ENCODE data around the gene FAM216A.
"Not testable (repeated sequence)": the region's sequence is repeated elsewhere in the genome, so short reads cannot be mapped to it uniquely, and the experiment has no call there.

The FAM216A gene

DNA sequence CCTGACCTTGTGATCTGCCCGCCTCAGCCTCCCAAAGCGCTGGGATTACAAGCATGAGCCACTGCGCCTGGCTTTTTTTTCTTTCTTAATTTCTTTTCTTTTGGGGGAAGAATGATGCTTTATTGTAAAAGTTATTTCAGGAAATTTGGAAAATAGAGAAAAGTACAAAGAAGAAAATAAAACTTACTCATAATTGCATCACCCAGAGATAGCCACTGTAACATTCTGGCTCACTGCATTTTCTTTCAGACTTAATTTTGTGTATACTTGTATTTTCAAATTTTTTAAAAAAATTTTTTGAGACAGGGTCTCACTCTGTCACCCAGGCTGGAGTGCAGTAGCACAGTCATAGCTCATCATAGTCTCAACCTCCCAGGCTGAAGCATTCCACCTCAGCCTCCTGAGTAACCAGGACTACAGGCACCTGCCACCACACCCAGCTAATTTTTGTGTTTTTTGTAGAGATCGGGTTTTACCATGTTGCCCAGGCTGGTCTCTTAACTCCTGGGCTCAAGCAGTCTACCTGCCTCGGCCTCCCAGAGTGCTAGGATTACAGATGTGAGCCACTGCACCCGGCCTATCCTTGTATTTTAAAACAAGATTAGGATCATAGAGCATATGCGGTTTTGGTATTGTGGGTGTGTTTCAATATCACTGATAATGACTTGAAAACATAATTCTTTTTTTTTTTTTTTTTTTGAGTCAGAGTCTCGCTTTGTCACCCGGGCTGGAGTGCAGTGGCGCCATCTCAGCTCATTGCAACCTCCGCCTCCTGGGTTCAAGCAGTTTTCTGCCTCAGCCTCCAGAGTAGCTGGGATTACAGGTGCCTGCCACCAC, 52.4 kb downstream of the FAM216A start:
- not testable (repeated sequence) for H3K9me3 ChIP-seq (ENCODE audit: control insufficient read depth, insufficient read depth, low read length); H3K36me3 ChIP-seq (ENCODE audit: control insufficient read depth, insufficient read depth, low read length); H3K9ac ChIP-seq (ENCODE audit: low read depth, low read length); H3K4me3 ChIP-seq (ENCODE audit: low read depth, low read length); H3K27me3 ChIP-seq (ENCODE audit: control insufficient read depth, insufficient read depth, low read length); H3K27ac ChIP-seq (ENCODE audit: low read depth, low read length); H3K4me1 ChIP-seq (ENCODE audit: control insufficient read depth, insufficient read depth, low read length)

DNA sequence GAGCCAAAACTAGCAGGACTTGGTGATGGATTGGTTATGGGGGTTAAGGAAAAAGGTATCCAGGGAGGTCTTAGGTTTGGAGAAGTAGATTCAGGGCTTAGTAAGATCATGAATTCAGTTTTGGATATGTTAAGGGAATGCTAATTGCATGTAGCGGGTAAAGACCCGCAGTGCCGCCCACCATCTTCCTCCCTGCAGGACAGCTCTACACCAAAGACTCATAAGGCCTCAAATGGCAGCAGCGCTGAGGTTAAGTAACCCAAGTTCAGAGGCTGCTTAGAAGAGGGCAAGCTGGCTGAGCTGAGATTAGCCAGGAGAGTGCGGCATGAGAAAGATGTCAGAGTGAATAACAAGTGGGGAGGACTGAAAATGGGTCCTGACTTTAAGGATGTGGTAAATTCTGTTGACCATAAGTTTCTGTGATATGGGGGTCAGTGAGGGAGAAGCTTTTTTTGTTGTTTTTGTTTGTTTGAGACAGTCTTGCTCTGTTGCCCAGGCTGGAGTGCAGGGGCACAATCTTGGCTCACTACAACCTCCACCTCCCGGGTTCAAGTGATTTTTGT, 59.7 kb downstream of the FAM216A start:
- Histone ChIP-seq H3K9me3 (ENCODE audit: control insufficient read depth, insufficient read depth, low read length) (no peaks in the 10 kb centered on the region), H3K36me3 (ENCODE audit: control insufficient read depth, insufficient read depth, low read length) (no peaks in the 10 kb centered on the region), H3K27me3 (ENCODE audit: control insufficient read depth, insufficient read depth, low read length) (no peaks in the 10 kb centered on the region), H3K4me1 (ENCODE audit: control insufficient read depth, insufficient read depth, low read length) (no peaks in the 10 kb centered on the region), H3K27ac (ENCODE audit: low read depth, low read length) (no peak overlapping the region), H3K9ac (ENCODE audit: low read depth, low read length) (no peak overlapping the region), H3K4me3 (ENCODE audit: low read depth, low read length) (no peak overlapping the region)

DNA sequence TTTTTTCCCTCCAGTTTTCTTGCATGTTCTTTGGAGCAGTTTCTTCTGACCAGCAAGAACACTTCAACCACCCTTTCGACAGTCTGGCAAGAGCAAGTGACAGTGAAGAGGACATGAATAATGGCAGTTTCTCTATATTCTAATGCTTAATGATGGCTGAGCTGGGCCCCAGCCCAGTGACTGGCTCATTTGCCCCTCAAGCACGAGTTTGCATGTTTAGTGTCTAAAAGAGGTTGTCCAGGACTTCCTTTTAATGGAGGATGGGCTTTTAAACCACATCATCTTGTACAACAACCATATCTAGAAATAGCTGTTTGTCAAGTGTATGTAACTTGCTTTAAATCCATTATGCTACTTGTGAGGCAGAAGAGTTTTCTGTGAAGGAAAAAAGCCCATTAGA, 61.9 kb downstream of the FAM216A start:
- no peak overlapping the region for H3K27ac ChIP-seq (ENCODE audit: low read depth, low read length)
- no peak overlapping the region for H3K4me3 ChIP-seq (ENCODE audit: low read depth, low read length)
- no peaks in the 10 kb centered on the region for H3K9me3 ChIP-seq (ENCODE audit: control insufficient read depth, insufficient read depth, low read length)
- no peaks in the 10 kb centered on the region for H3K27me3 ChIP-seq (ENCODE audit: control insufficient read depth, insufficient read depth, low read length)
- H3K9ac ChIP-seq (ENCODE audit: low read depth, low read length) = no peak overlapping the region
- no peaks in the 10 kb centered on the region; the same call in 1 of the 2 replicates for H3K36me3 ChIP-seq (ENCODE audit: control insufficient read depth, insufficient read depth, low read length)
- no peaks in the 10 kb centered on the region for H3K4me1 ChIP-seq (ENCODE audit: control insufficient read depth, insufficient read depth, low read length)

DNA sequence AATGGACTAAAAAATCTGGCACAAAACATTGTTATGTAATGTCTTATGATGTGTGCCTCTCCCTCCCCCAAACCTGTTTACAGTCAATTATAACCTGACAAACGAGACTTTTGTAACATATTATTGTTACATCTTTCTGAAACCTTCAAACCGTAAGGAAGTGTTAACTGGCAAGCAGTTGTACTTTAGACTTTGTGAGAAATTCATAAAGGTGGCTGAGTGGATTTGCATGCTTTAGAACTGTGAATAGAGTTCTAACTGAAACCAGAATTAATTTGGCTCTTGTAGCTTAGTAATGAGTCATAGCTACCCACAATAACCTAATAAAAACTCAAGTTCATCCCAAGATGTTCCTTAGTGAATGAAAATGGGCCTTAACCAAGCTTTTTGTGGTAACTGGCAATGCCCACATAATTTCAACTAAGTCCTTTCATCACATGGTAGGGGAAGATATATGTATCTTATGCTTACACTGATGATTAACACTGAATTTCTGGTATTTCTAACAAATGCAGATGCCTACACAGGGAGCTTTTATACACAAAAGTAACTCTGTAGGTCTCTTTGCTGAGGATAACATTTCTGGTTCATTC, 63.2 kb downstream of the FAM216A start:
- H3K4me3 ChIP-seq (ENCODE audit: low read depth, low read length) = no peak overlapping the region
- H3K4me1 ChIP-seq (ENCODE audit: control insufficient read depth, insufficient read depth, low read length) = no peaks in the 10 kb centered on the region
- no peak overlapping the region for H3K27ac ChIP-seq (ENCODE audit: low read depth, low read length)
- no peaks in the 10 kb centered on the region for H3K27me3 ChIP-seq (ENCODE audit: control insufficient read depth, insufficient read depth, low read length)
- H3K9ac ChIP-seq (ENCODE audit: low read depth, low read length) = no peak overlapping the region
- H3K9me3 ChIP-seq (ENCODE audit: control insufficient read depth, insufficient read depth, low read length) = no peaks in the 10 kb centered on the region
- peaks cover 13% of the 10 kb centered on the region for H3K36me3 ChIP-seq (ENCODE audit: control insufficient read depth, insufficient read depth, low read length)

DNA sequence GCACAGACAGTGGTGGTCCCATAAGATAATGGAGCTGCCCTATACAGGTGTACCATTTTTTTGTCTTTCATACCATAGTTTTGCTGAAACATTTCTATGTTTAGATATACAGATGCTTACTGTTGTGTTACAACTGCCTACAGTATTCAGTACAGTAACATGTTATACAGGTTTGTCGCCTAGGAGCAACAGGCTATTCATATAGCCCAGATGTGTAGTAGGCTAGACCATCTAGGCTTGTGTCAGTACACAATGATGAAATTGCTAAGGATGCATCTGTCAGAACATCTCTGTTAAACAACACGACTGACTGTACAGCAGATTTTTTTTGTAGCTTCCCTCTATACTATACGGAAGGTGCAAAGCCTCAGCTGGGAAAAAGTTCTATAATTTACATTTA, 64.0 kb downstream of the FAM216A start:
- no peaks in the 10 kb centered on the region for H3K27me3 ChIP-seq (ENCODE audit: control insufficient read depth, insufficient read depth, low read length)
- H3K4me1 ChIP-seq (ENCODE audit: control insufficient read depth, insufficient read depth, low read length) = no peaks in the 10 kb centered on the region
- H3K4me3 ChIP-seq (ENCODE audit: low read depth, low read length) = no peak overlapping the region
- H3K27ac ChIP-seq (ENCODE audit: low read depth, low read length) = no peak overlapping the region
- H3K9ac ChIP-seq (ENCODE audit: low read depth, low read length) = no peak overlapping the region
- peaks cover 21% of the 10 kb centered on the region for H3K36me3 ChIP-seq (ENCODE audit: control insufficient read depth, insufficient read depth, low read length)
- H3K9me3 ChIP-seq (ENCODE audit: control insufficient read depth, insufficient read depth, low read length) = no peaks in the 10 kb centered on the region

DNA sequence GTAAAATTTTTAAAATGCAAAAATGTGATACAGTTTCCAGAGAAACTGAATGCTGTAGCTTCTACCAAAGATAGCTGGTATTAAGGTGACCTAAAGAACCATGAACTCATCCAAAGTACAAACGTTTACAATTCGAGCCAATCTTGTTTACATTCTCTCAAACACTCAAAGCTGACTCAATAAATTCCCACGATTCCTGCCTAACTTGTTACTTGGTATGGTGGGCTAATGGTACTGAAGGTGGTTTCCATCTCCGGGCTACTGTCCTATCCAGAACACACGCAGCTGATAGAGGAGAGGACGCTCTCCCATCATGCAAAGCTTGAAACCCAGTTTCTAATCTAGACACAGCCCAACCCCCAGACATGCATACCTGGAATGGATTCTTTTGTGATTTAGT, 65.0 kb downstream of the FAM216A start:
- Histone ChIP-seq H3K36me3 (ENCODE audit: control insufficient read depth, insufficient read depth, low read length) (peaks cover 31% of the 10 kb centered on the region), H3K4me1 (ENCODE audit: control insufficient read depth, insufficient read depth, low read length) (no peaks in the 10 kb centered on the region), H3K4me3 (ENCODE audit: low read depth, low read length) (no peak overlapping the region), H3K27me3 (ENCODE audit: control insufficient read depth, insufficient read depth, low read length) (no peaks in the 10 kb centered on the region), H3K9me3 (ENCODE audit: control insufficient read depth, insufficient read depth, low read length) (no peaks in the 10 kb centered on the region), H3K27ac (ENCODE audit: low read depth, low read length) (no peak overlapping the region), H3K9ac (ENCODE audit: low read depth, low read length) (no peak overlapping the region)

DNA sequence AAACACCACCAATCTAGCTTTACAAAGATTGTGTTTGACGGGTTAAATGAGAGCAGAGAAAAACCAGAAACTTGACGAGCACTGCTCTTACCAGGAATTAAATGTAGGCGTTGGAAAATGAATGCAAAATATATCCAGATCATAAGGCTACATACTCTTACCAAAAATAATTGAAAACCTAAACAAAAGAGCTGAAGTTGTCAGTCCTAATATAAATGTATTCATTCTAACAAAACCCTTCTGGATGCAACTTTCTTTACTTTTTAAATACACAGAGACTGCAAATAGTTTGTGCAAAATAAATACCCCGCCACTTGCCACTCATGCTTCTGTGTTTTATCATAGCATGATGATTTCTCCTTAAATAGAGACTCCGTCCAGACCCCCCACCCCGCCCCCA, 66.2 kb downstream of the FAM216A start:
- Histone ChIP-seq H3K4me3 (ENCODE audit: low read depth, low read length) (no peak overlapping the region), H3K9me3 (ENCODE audit: control insufficient read depth, insufficient read depth, low read length) (no peaks in the 10 kb centered on the region), H3K4me1 (ENCODE audit: control insufficient read depth, insufficient read depth, low read length) (no peaks in the 10 kb centered on the region; the same call in 1 of the 2 replicates), H3K27me3 (ENCODE audit: control insufficient read depth, insufficient read depth, low read length) (no peaks in the 10 kb centered on the region), H3K36me3 (ENCODE audit: control insufficient read depth, insufficient read depth, low read length) (peaks cover 43% of the 10 kb centered on the region), H3K9ac (ENCODE audit: low read depth, low read length) (no peak overlapping the region), H3K27ac (ENCODE audit: low read depth, low read length) (no peak overlapping the region)

DNA sequence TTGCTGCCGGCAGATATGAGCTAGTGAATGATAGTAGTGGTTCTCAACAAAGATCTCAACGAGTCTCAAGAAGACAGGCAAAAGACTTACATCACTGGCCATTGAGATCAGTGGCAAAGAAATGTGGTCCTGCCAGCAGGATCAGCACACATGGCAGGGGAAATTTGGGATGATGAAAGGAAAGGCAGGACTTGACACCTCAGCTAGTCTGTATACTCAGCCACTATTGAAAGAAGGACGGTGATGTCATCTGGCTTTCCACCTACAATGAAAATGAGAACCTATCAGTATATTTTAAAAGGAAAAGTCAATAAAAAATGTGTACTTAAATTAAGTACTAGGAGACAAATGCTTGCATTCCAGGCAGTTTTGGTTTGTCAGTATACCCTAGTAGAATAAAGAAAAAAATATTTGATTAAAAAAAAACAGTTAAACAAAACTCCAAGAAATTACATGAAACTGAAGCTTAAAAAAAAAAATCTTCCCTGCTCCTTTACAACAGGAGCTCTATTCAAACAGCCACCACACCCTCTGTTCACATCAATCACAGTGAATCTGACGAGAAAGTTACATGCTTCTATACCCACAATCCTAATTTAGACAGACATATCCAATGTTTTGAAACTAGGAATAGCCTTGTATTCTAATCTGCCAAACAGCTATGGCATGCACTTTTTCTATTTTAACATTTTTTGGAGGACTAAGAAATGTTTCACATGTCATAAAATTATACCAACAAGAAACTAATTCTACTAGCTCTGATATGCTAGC, 68.4 kb downstream of the FAM216A start:
- Histone ChIP-seq H3K4me1 (ENCODE audit: control insufficient read depth, insufficient read depth, low read length) (no peaks in the 10 kb centered on the region; the same call in 1 of the 2 replicates), H3K27ac (ENCODE audit: low read depth, low read length) (no peak overlapping the region), H3K36me3 (ENCODE audit: control insufficient read depth, insufficient read depth, low read length) (peaks cover 44% of the 10 kb centered on the region), H3K27me3 (ENCODE audit: control insufficient read depth, insufficient read depth, low read length) (no peaks in the 10 kb centered on the region), H3K4me3 (ENCODE audit: low read depth, low read length) (no peak overlapping the region), H3K9me3 (ENCODE audit: control insufficient read depth, insufficient read depth, low read length) (no peaks in the 10 kb centered on the region), H3K9ac (ENCODE audit: low read depth, low read length) (no peak overlapping the region)

DNA sequence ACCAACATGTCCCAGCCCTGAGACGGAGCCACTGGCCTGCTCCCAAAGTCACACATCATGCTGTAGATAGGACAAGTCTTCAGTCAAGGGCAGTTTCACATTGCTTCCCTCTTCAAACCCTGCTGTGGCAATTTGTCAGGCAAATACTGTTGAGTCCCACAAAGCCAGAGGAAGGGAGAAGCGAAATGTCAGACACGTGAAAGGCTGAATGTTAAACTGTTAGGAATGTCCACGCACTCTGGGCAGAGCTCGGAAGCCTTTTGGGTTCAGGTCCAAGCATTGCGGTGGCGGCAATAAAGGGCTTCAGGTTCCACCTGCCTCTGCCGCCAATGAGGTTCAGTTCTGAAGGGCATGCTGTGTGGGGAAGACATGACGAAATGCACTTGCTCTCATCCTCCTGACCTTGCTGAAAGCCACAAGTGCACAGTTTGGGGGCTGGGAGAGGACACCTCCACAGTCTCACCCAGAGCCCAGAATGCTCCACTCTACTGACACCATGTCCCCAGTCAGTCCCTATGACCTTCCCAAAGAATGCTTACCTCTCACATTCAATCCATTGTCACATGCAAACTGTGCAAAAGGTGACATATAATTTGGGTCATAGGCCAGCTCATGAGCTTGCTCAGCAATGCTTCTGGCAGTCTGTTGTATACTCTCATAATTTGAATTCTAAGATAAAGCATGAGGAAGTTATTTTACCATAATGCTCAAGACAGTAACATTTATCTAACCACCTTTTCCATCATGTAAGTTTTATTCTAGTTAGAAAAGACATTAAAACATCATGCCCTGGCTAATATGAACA, 69.2 kb downstream of the FAM216A start:
- Histone ChIP-seq H3K4me3 (ENCODE audit: low read depth, low read length) (no peak overlapping the region), H3K4me1 (ENCODE audit: control insufficient read depth, insufficient read depth, low read length) (no peaks in the 10 kb centered on the region; the same call in 1 of the 2 replicates), H3K9me3 (ENCODE audit: control insufficient read depth, insufficient read depth, low read length) (no peaks in the 10 kb centered on the region), H3K27ac (ENCODE audit: low read depth, low read length) (no peak overlapping the region), H3K9ac (ENCODE audit: low read depth, low read length) (no peak overlapping the region), H3K27me3 (ENCODE audit: control insufficient read depth, insufficient read depth, low read length) (no peaks in the 10 kb centered on the region), H3K36me3 (ENCODE audit: control insufficient read depth, insufficient read depth, low read length) (peaks cover 46% of the 10 kb centered on the region)

DNA sequence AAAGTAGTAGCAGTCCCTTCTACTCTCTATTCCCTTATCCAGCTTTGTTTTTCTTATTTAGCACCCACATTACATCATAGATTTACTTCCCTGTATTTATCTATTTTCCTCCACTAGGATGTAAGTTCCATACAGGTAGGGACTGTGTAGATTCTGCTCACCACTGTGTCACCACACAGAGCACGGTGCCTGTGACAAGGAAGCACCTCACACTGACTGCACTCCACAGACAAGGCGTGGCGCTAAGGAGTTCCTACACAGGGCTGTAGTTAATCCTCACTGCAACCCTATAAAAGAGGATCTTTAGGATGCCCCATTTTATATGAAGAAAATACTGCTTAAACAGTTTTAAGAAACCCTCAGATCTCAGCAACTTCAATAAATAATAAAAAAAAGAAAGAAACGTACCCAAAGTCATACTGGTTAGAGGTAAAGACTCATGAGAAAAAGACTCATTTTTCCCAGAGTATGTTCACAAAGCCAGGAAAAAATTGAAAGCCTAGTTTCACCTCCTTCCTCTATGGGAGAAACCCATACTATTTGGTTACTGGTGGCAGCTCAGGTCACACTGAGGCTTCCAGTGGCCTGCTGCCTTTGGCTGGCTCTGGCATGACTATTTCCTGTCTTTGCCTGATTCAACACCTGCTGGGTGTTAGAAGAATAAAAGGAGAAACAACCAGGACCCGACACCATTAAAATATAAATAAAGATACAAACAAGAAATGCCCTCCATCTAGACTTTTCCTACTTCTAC, 70.4 kb downstream of the FAM216A start:
- Histone ChIP-seq H3K4me3 (ENCODE audit: low read depth, low read length) (no peak overlapping the region), H3K9ac (ENCODE audit: low read depth, low read length) (no peak overlapping the region), H3K36me3 (ENCODE audit: control insufficient read depth, insufficient read depth, low read length) (peaks cover 58% of the 10 kb centered on the region), H3K9me3 (ENCODE audit: control insufficient read depth, insufficient read depth, low read length) (no peaks in the 10 kb centered on the region), H3K27ac (ENCODE audit: low read depth, low read length) (no peak overlapping the region), H3K4me1 (ENCODE audit: control insufficient read depth, insufficient read depth, low read length) (no peaks in the 10 kb centered on the region; the same call in 1 of the 2 replicates), H3K27me3 (ENCODE audit: control insufficient read depth, insufficient read depth, low read length) (no peaks in the 10 kb centered on the region)

All from HUES48 (cell line).